SJCRH30 (cell line): ENCODE measurements around the gene SMNDC1. TPM values are rescaled to one million over a fixed set of nuclear protein-coding genes. Genes with fewer than 3 reads are reported as not detected.
A peak's percentile ranks its signal among the peaks of the same experiment; 100 is the strongest.

ENCODE experiments used
- DNase-seq, 2 experiments: peaks; one replicate each; pipeline ENCODE4 v3.0.0-alpha.2; 2015 to 2020
- H3K27ac ChIP-seq: fragments of 250-450 bp; sonication (Bioruptor Pico); 2 replicates; pipeline ENCODE4 v1.5.1; 2020; ENCODE audit warnings: mild to moderate bottlenecking, moderate library complexity
- H3K27me3 ChIP-seq: fragments of 250-450 bp; sonication (Bioruptor Pico); 2 replicates; pipeline ENCODE4 v1.5.1; 2020; ENCODE audit warnings: mild to moderate bottlenecking, moderate library complexity
- H3K36me3 ChIP-seq: fragments of 250-450 bp; sonication (Bioruptor Pico); 2 replicates; pipeline ENCODE4 v1.5.1; 2020; ENCODE audit warnings: mild to moderate bottlenecking, moderate library complexity
- H3K4me1 ChIP-seq: fragments of 250-450 bp; sonication (Bioruptor Pico); 2 replicates; pipeline ENCODE4 v1.5.1; 2020; ENCODE audit warnings: mild to moderate bottlenecking, moderate library complexity
- H3K4me3 ChIP-seq: fragments of 250-450 bp; sonication (Bioruptor Pico); 2 replicates; pipeline ENCODE4 v1.5.1; 2020; ENCODE audit warnings: mild to moderate bottlenecking, moderate library complexity
- H3K9me3 ChIP-seq: fragments of 250-450 bp; sonication (Bioruptor Pico); replicated peaks from 2 replicates; pipeline ENCODE4 v1.5.1; 2020; ENCODE audit warnings: mild to moderate bottlenecking, moderate library complexity
- total RNA-seq: library from RNA; depleted of rRNA; stranded (reverse); fragments of >200 nt; shearing (Covaris generic); gene quantifications from 2 replicates; pipeline ENCODE4 v1.2.3, GENCODE V29; 2014; rRNA removed

Gene SMNDC1
- total RNA-seq, result 11.4 and 17.0 TPM in 2 replicates

GRCh38 chr10:110304780-110305421, at the start of gene SMNDC1:
SMNDC1 (minus strand) TSS chr10:110304920; CDS start chr10:110303587, 1,333 bp downstream.
- H3K4me1 ChIP-seq, result no peaks in the 10 kb centered on the region

GRCh38 chr10:110354322-110354766, 49.6 kb upstream of the SMNDC1 start:
- Histone ChIP-seq H3K27me3 (no peaks in the 10 kb centered on the region; the same call in 1 of the 2 replicates), H3K9me3 (no peaks in the 10 kb centered on the region), H3K4me1 (no peaks in the 10 kb centered on the region; the same call in 1 of the 2 replicates), H3K4me3 (no peak overlapping the region), H3K27ac (no peak overlapping the region), H3K36me3 (no peaks in the 10 kb centered on the region)
- peak; percentile 77 to 86 for DNase-seq

More at GRCh38 chr10:110304780-110305421, at the start of gene SMNDC1:
- Histone ChIP-seq H3K36me3 (peaks cover 34% of the 10 kb centered on the region), H3K27ac (peak within 1 kb of the TSS; percentile 63), H3K4me3 (peak within 1 kb of the TSS; percentile 94), H3K9me3 (no peaks in the 10 kb centered on the region), H3K27me3 (no peaks in the 10 kb centered on the region)
- peak; percentile 99 to 100 for DNase-seq

DNA sequence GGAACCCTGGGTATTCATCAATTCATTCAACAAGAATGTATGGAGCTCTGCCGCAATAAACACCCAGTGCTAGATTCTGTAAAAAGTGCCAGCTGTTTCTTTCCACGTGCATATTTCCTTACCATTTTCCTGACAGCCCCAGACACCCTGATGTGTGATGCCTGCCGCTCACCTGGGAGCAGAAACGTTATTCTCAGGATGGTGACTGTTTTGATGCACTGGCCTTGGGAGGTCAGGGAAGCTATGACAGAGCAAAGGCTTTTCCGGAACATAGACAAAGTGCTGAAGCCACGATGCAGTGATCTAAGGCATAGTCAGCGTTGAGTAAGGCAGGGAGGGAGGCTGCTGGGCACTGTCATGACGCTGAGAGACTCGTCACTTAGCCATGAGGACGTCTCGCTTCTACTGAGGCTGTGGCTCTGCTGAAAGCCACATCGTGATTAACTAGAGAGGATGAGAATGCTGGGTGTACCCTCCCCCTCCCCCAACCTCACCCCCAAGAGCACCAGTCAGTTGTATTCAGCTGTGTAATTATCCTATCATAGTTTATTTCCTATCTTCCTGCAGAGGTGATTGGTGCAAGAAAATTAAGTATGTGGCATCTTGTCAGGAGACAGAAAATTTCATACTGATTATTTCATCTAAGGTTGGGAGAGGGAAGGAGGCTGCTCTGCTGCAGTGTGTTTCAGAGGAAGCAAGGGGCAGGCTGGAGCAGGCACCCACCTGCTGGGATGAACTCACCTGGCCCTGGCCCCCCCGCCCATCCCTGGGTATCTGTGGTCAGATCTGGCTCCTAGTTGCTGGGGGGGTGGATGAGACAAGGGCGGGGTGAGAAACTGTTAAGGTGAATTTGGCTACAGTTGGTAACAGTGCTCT, 48.8 kb upstream of the SMNDC1 start:
- no peak overlapping the region for H3K27ac ChIP-seq

GRCh38 chr10:110352930-110353243, 48.2 kb upstream of the SMNDC1 start:
- H3K4me3 ChIP-seq, result no peak overlapping the region
- no peak for DNase-seq
- no peak overlapping the region for H3K27ac ChIP-seq
- no peaks in the 10 kb centered on the region for H3K36me3 ChIP-seq
- no peaks in the 10 kb centered on the region for H3K4me1 ChIP-seq
- no peaks in the 10 kb centered on the region; the same call in 1 of the 2 replicates for H3K27me3 ChIP-seq
- H3K9me3 ChIP-seq, result no peaks in the 10 kb centered on the region

More for the DNA sequence above, 48.8 kb upstream of the SMNDC1 start:
- Histone ChIP-seq H3K9me3 (no peaks in the 10 kb centered on the region), H3K27me3 (no peaks in the 10 kb centered on the region; the same call in 1 of the 2 replicates), H3K36me3 (no peaks in the 10 kb centered on the region), H3K4me1 (no peaks in the 10 kb centered on the region), H3K4me3 (no peak overlapping the region)
- DNase-seq, result no peak

DNA sequence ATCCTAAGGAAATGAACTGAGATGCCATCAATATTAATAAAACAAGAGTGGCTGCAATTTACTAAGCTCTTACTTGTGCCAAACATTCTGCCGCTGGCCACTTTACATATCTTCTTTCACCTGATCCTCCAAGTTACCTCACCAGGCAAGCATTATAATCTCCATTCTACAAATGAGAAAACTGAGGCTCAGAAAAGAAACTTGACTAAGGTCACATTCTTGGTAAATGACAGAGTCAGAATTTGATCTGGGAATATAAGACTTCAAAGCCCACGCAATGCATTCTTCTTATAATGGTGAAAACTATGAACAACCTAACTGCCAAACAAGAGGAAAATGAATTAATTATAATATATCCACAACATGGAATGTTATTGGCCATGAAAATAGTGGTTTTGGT, 46.1 kb upstream of the SMNDC1 start:
- no peaks in the 10 kb centered on the region for H3K36me3 ChIP-seq
- H3K4me1 ChIP-seq, result no peaks in the 10 kb centered on the region
- no peak overlapping the region for H3K4me3 ChIP-seq
- no peak overlapping the region for H3K27ac ChIP-seq
- H3K27me3 ChIP-seq, result no peaks in the 10 kb centered on the region
- no peaks in the 10 kb centered on the region for H3K9me3 ChIP-seq
- no peak for DNase-seq

GRCh38 chr10:110349831-110350230, 45.1 kb upstream of the SMNDC1 start:
- Histone ChIP-seq H3K27me3 (no peaks in the 10 kb centered on the region), H3K4me1 (peaks cover 8% of the 10 kb centered on the region), H3K36me3 (no peaks in the 10 kb centered on the region), H3K27ac (no peak overlapping the region), H3K9me3 (no peaks in the 10 kb centered on the region), H3K4me3 (no peak overlapping the region)
- no peak for DNase-seq

DNA sequence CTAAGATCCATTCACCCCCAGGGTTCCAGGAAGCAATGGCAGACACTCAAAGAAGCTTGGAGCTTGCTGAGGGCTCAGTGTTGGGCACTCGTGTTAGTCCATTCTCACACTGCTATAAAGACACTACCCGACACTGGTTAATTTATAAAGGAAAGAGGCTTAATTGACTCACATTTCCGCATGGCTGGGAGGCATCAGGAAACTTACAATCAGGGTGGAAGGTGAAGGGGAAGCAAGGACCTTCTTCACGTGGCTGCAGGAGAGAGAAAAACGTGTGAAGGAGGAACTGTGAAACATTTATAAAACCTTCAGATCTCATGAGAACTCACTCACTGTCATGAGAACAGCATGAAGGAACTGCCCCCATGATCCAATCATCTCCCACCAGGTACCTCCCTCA, 44.7 kb upstream of the SMNDC1 start:
- Histone ChIP-seq H3K4me3 (no peak overlapping the region), H3K4me1 (peaks cover 12% of the 10 kb centered on the region), H3K9me3 (no peaks in the 10 kb centered on the region), H3K27ac (no peak overlapping the region), H3K36me3 (no peaks in the 10 kb centered on the region), H3K27me3 (no peaks in the 10 kb centered on the region)
- DNase-seq, result no peak

DNA sequence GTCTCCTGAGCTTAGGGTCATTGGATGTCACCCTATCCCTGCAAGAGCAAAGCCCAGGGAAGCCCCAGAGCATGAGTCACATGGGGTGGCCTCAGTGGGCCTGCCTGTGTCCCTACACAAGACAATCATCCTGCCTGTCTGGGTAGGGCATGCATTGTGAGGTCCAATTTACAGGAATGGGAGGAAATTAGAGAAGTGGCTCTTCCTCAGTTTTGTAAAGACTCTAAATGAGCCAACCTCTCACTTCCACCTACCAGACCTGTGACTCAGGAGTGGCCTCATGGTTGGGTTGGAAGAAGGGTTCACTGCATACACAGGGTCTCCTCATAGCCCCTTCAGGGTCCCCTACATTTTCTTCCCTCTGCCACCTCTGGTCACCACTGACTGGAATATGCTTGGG, 43.6 kb upstream of the SMNDC1 start:
- Histone ChIP-seq H3K9me3 (no peaks in the 10 kb centered on the region), H3K36me3 (no peaks in the 10 kb centered on the region), H3K4me3 (no peak overlapping the region), H3K27me3 (no peaks in the 10 kb centered on the region), H3K4me1 (peaks cover 13% of the 10 kb centered on the region), H3K27ac (no peak overlapping the region)
- DNase-seq, result no peak

DNA sequence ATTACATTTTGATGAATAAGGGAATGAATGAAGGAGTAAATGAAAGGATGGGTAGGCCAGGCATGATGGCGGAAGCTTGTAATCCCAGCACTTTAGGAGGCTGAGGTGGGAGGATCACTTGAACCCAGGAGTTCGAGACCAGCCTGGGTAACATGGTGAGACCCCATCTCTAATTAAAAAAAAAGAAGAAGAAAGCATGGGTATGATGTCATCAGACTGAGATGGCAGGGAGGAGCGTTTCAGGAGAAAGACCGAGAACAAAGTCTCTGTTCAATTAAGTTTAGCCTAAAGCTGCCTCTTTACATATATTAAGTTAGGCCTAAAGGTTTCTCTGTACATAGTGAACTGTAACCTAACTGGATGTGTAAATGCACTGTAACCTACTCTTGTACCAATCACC, 42.2 kb upstream of the SMNDC1 start:
- no peak for DNase-seq
- Histone ChIP-seq H3K27ac (no peak overlapping the region), H3K4me1 (peaks cover 13% of the 10 kb centered on the region), H3K27me3 (no peaks in the 10 kb centered on the region), H3K4me3 (no peak overlapping the region), H3K9me3 (no peaks in the 10 kb centered on the region), H3K36me3 (no peaks in the 10 kb centered on the region)

GRCh38 chr10:110345286-110345685, 40.6 kb upstream of the SMNDC1 start:
- H3K4me1 ChIP-seq, result peaks cover 13% of the 10 kb centered on the region
- H3K27me3 ChIP-seq, result no peaks in the 10 kb centered on the region
- H3K9me3 ChIP-seq, result no peaks in the 10 kb centered on the region
- H3K27ac ChIP-seq, result no peak overlapping the region
- H3K36me3 ChIP-seq, result no peaks in the 10 kb centered on the region
- DNase-seq, result no peak
- no peak overlapping the region for H3K4me3 ChIP-seq

GRCh38 chr10:110344622-110345021, 39.9 kb upstream of the SMNDC1 start:
- Histone ChIP-seq H3K36me3 (no peaks in the 10 kb centered on the region), H3K9me3 (no peaks in the 10 kb centered on the region), H3K4me1 (peaks cover 13% of the 10 kb centered on the region), H3K4me3 (no peak overlapping the region), H3K27ac (no peak overlapping the region), H3K27me3 (no peaks in the 10 kb centered on the region)
- DNase-seq, result peak; percentile 36 to 65

GRCh38 chr10:110343947-110344346, 39.2 kb upstream of the SMNDC1 start:
- no peak for DNase-seq
- H3K9me3 ChIP-seq, result no peaks in the 10 kb centered on the region
- peaks cover 13% of the 10 kb centered on the region for H3K4me1 ChIP-seq
- H3K36me3 ChIP-seq, result no peaks in the 10 kb centered on the region
- no peak overlapping the region for H3K27ac ChIP-seq
- H3K4me3 ChIP-seq, result no peak overlapping the region
- H3K27me3 ChIP-seq, result no peaks in the 10 kb centered on the region

GRCh38 chr10:110340816-110341215, 36.1 kb upstream of the SMNDC1 start:
- Histone ChIP-seq H3K27me3 (no peaks in the 10 kb centered on the region), H3K36me3 (no peaks in the 10 kb centered on the region), H3K9me3 (no peaks in the 10 kb centered on the region; the same call in 1 of the 2 replicates), H3K4me3 (no peak overlapping the region), H3K27ac (no peak overlapping the region), H3K4me1 (peaks cover 25% of the 10 kb centered on the region)
- no peak for DNase-seq

GRCh38 chr10:110340122-110340521, 35.4 kb upstream of the SMNDC1 start:
- Histone ChIP-seq H3K4me1 (peaks cover 23% of the 10 kb centered on the region), H3K27ac (no peak overlapping the region), H3K4me3 (no peak overlapping the region), H3K27me3 (no peaks in the 10 kb centered on the region), H3K9me3 (no peaks in the 10 kb centered on the region; the same call in 1 of the 2 replicates), H3K36me3 (no peaks in the 10 kb centered on the region)
- DNase-seq, result no peak

DNA sequence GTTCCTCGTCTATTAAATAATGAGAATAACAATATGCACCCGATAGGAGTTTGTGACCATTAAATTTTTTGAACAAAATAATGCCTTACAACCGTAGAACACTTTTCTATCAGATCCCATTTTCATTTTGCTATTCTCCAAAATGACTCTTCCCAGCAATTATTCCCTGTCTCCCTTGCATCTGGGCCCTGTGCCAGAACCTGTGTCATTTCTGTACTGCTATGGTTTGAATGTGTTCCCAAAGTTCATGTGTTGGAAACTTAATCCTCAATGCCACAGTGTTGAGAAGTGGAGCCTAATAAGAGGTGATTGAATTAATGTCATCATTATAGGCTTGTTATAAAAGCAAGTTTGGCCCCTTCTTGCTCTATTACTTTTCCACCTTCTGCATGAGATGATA, 33.2 kb upstream of the SMNDC1 start:
- Histone ChIP-seq H3K9me3 (no peaks in the 10 kb centered on the region; the same call in 1 of the 2 replicates), H3K4me3 (no peak overlapping the region), H3K4me1 (peaks cover 14% of the 10 kb centered on the region), H3K27me3 (no peaks in the 10 kb centered on the region), H3K36me3 (no peaks in the 10 kb centered on the region), H3K27ac (no peak overlapping the region)
- no peak for DNase-seq
